H1 (cell line): ENCODE data around the gene TRIM29.

ENCODE experiments used
- ATF2 ChIP-seq: IDR thresholded peaks from 2 replicates; pipeline ENCODE4 v1.6.1; 2012; ENCODE audit warnings: low read length, inconsistent platforms
- CTCF ChIP-seq, 3 experiments: IDR thresholded peaks; 1 replicate in 2 of 3; 2 replicates in 1 of 3; pipeline versions ENCODE4 v1.5.1 to v1.6.1; 2011; ENCODE audit warnings: low read length in 3 of 3, mild to moderate bottlenecking in 3 of 3, inconsistent platforms in 2 of 3, low read depth in 1 of 3, moderate library complexity in 1 of 3; ENCODE audit not compliant: insufficient read depth in 1 of 3; ENCODE audit errors: control extremely low read depth in 1 of 3
- EGR1 ChIP-seq: IDR thresholded peaks from 2 replicates; pipeline ENCODE4 v1.6.1; 2011; ENCODE audit warnings: low read depth, low read length, borderline replicate concordance
- HDAC2 ChIP-seq, 2 experiments: fragments of 300-600 bp in 1 of 2; sonication (generic) in 1 of 2; IDR thresholded peaks; 2 replicates each; pipeline ENCODE4 v1.6.1; 2011 to 2012; ENCODE audit warnings: low read depth in 2 of 2, low read length in 2 of 2, mild to moderate bottlenecking in 2 of 2, moderate library complexity in 2 of 2, borderline replicate concordance in 1 of 2, inconsistent platforms in 1 of 2
- MAFK ChIP-seq: IDR thresholded peaks from 2 replicates; pipeline ENCODE4 v1.6.1; 2012; ENCODE audit warnings: low read depth, mild to moderate bottlenecking, improper control_type of control experiment, low read length
- POLR2A ChIP-seq, 2 experiments: IDR thresholded peaks; 1 replicate in 1 of 2; 2 replicates in 1 of 2; pipeline ENCODE4 v1.6.1; 2011; ENCODE audit warnings: low read depth in 2 of 2, low read length in 2 of 2, mild to moderate bottlenecking in 2 of 2; ENCODE audit errors: control extremely low read depth in 1 of 2
- RFX5 ChIP-seq: IDR thresholded peaks from 2 replicates; pipeline ENCODE4 v1.6.1; 2011; ENCODE audit warnings: low read depth, low read length, improper control_type of control experiment, borderline replicate concordance
- SP1 ChIP-seq: IDR thresholded peaks from 2 replicates; pipeline ENCODE4 v1.6.1; 2011; ENCODE audit warnings: low read depth, low read length
- YY1 ChIP-seq: IDR thresholded peaks from 2 replicates; pipeline ENCODE4 v1.6.1; 2011; ENCODE audit warnings: low read depth, mild to moderate bottlenecking, low read length

- TF ChIP-seq POLR2A (IDR thresholded peaks at IDR 0.05; ENCODE audit: control extremely low read depth in 1 of 2, low read depth in 2 of 2, low read length in 2 of 2): no peak
- TF ChIP-seq HDAC2 (IDR thresholded peaks at IDR 0.05; ENCODE audit: borderline replicate concordance in 1 of 2, low read depth in 2 of 2, low read length in 2 of 2): no peak
- TF ChIP-seq SP1: no peak
- no peak for TF ChIP-seq RFX5
- no peak for TF ChIP-seq YY1
- no peak for TF ChIP-seq EGR1
- no peak for TF ChIP-seq ATF2
- no peak for TF ChIP-seq CTCF (IDR thresholded peaks at IDR 0.05; ENCODE audit: control extremely low read depth in 1 of 3, insufficient read depth in 1 of 3, low read depth in 1 of 3, low read length in 3 of 3)
- TF ChIP-seq MAFK: no peak
Observed at GRCh38 chr11:120127236-120127635, 10.7 kb downstream of the TRIM29 start.
